Measurements from ENCODE around the gene SURF6.

The SURF6 gene

GRCh38 chr9:133367778-133368177, 31.8 kb upstream of the SURF6 start:
- DNase-seq: no peak

DNA sequence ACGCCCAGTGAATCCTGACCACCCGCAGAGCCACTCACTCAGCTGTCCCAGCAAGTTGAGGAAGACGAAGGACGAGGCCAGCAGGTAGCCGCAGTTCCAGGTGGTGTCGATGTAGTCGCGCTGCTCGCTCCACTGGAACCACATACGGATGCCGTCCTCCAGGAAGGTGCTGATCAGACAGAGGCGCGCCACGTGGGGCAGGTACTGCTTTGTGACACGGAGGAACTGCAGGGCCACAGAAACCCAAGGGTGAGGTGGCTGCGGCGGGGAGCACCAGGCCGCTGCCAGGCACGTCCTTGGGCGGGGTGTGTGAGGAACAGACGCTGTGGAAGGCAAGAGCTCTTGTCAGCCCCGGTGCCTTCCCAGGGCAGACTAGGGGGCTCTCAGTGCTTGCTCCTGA, 31.2 kb upstream of the SURF6 start:
- no peak for DNase-seq

DNA sequence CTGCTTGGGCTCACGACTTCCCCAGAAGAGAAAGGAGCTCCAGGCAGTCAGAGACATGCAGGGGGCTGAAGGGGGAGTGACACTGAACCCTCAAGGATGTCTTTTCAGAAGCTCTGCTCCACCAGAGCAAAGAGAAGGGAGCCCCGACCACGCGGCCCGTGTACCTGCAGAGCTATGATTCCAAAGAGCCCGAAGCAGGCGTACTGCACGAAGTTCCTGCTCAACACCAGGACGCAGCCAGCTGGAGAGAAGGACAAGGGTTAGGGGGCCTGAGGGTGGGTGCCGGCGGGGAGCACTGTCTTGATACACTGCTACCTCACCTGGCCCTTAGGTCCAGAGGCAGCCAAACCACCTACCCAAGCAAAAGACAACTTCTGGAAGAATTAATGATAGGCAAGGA, 30.4 kb upstream of the SURF6 start:
- no peak for DNase-seq

DNA sequence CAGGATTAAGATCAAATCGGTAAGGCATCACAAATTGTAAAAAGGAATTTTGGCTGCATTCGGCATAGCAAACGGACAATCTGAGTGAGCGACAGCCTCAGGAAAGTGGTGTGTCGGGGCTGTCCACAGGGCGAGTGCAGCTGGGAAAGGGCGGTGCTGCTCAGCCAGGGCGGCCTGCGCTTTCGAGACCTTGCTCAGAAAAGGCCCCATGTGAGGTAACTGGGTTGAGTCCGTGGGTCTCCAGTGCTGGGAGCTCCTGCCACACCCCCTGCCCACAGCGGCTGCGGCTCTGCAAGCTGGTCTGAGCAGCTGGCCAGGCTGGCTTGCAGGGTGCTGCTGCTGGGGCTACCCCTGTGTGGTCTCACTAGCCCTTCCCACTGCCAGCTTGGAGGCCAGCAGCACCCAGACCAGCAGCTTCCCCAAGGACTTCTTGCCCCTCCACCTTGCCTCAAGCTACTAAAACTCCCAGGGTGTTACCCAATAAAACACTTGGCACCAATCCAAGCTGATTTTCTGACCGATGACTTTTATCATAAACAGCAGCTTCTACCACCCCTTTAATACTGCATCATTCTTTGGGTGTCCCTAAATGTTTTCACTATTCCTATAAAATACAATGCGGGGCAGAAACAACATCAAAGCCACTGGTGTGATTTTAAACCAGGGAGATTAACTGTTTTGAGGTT, 26.5 kb upstream of the SURF6 start:
- DNase-seq: no peak

- no peak for DNase-seq
These were observed 25.6 kb upstream of the SURF6 start for GRCh38 chr9:133361507-133362092.

GRCh38 chr9:133360400-133361393, 24.7 kb upstream of the SURF6 start:
- DNase-seq: no peak

DNA sequence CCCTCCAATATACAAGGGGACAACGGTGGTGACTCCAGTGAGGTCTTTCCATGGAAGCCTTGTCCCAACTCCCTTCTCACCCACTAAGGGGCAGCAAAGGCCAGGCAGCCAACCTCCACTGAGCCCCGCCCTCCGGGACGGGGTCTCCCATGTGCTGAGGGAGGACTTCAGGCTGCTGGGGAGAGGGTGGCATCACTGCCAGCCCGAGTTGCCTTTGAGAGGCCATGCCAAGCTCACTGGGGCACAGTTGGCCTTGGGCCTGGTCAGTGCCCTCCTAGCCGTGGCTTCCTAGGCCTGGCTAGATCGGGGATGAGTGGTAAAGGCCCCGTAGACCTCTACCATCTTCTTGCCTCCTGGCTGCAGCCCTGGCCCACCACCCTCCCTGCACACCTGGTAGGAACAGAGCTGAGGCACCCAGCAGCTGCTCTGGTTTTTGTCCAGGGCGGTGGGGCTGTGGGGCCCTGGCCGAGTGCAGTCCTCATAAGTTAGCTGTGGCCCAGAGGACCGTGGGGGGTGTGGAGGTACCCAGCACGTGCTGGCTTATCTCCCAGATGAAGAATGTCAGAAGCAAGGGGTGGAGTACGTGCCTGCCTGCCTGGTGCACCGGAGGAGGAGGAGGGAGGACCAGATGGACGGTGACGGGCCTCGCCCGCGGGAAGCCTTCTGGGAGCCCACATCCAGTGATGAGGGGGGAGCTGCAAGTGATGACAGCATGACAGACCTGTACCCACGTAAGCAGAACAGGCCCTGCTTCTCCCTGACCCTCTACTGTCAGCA, 23.6 kb upstream of the SURF6 start:
- DNase-seq: peak in 1 of 2 experiments; percentile 37

DNA sequence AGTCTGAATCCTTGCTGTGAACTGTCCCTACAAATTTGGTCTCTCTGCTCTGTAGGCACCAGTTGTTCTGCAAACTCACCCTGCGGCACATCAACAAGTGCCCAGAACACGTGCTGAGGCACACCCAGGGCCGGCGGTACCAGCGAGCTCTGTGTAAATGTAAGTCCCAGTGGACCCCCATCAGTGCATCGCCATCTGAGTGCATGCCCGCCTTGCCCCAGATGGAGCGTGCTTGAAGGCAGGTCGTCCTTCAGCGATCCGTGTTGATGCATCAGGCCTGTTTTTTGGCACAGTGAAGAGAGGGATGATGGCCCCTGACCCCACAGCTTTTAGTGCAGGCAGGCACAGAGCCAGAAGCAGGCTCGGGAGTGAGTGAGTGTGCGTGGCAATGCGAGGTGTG, 21.7 kb upstream of the SURF6 start:
- no peak for DNase-seq

DNA sequence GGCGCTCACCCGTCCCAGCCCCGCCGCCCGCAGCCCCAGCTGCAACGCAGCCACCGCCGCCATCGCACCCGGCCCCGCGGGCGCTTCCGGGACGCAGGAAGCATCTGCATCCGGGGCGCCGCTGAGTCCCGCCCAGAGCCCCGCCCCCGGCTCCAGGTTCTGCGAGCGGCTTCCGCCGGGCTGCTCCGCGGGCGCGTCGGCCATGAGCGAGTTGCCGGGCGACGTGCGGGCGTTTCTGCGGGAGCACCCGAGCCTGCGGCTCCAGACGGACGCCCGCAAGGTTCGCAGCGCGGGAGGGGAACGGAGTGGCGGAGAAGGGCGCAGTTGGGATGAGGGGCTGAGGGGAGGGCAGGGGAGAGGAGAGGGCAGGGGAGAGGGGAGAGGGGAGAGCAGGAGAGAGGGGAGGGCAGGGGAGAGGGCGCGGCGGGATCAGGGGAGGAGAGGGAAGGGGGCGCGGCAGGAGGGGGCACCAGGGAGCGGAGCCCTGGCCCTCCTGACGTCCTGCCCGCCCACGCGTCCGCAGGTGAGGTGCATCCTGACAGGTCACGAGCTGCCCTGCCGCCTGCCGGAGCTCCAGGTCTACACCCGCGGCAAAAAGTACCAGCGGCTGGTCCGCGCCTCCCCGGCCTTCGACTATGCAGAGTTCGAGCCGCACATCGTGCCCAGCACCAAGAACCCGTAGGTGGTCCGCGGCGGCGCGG, 20.6 kb upstream of the SURF6 start, which contains the start of the genes SURF1 and SURF2:
Gene SURF1 (minus strand): TSS at position 97 of the 701 bp plus-strand sequence. CDS start 34 bp downstream, at position 63.
Gene SURF2 (plus strand): TSS at position 160 of the 701 bp plus-strand sequence. CDS start 43 bp downstream, at position 203.
- DNase-seq: peak; percentile 57 to 76

DNA sequence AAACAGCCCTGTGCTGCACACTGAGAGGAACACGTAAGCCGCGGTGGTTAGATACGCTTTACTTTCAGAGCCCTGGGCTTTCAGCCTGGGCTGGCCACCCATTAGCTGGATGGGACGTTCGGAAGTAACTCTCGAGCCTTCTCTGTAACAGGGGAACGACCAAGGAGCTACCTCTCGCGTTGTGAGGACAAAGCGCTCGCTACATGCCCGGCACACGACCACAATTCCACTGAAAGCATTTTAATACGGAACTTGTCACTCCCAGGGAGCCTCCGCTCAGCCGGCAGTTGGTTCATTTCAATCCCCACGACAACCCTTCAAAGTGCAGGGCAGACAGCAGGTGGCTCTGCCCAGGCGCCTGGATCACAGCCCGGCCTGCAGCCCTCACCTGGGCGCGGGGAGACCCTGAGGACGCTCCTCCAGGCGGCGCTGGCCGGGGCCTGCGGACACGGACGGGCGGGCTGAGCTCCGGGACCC, 19.9 kb upstream of the SURF6 start:
- DNase-seq: no peak

GRCh38 chr9:133354766-133355165, 18.8 kb upstream of the SURF6 start:
- DNase-seq: no peak

DNA sequence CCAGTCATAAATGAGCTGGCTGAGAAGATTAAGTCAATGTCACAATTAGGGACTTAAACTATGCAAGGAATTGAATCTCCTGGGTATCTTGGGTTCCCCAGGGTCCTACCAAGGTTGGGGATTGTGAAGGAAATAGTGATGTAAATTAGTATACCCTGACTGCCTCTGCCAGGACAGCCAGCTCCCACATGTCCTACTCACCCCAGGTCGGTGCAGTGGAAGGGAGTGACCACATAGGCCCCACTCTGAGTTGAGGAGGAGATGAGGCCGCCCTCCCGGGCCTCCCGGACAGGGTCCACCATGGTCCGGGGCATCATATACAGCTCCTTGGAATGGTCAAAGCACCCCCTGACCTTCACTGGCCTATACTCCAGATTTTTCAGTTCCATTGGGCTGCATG, 17.6 kb upstream of the SURF6 start:
- no peak for DNase-seq

GRCh38 chr9:133352635-133353340, 16.8 kb upstream of the SURF6 start:
- DNase-seq: no peak

DNA sequence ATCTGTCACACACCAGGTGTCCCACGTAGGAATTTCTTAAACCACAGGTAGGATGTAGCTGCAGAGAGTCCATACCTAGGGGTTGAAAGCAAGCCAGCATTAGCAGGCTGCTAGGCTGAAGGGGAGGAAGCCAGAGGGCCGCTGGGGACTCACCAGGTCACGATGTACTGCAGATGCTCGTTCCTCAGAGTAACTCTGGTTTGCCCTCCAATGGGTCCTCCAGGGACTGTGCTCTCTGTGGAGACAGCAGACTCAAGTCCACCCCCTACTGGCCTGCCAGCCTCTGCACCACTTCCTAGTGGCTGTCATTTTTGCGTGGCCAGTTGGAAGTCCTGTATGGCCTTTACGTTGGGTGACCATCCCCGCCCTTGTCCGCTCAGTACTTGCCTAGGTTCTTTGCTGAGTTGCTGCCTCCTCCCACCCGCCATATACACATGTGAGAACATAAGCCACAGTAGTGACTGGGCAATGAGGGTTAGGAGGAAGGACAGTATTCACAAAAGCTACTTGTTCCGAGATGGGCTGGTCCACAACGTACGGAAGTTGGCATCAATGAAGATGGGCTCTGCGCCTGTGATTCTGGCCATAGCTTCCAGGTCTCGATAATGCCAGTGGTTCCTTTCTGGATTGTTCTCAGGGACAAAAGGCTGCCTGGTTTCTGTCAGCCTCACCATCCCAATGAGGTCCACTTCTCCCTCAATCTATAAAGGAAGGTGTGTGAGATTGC, 16.1 kb upstream of the SURF6 start:
- DNase-seq: no peak

DNA sequence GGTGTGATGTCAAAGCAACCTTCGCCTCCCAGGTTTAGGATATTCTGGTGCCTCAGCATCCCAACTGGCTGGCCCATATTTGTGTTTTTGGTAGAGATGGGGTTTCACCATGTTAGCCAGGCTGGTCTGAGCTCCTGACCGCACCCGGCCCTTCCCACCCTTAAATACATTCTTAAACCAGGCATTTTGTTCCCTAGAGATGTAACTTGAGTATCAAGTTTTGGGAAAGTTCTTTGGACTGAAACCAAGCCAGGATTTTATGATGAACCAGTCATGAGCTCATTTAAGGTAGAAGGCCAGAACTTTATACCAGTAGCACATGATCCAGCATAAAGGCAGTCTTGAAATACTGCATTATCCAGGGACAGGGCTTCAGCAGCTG, 15.5 kb upstream of the SURF6 start:
- no peak for DNase-seq

- no peak for DNase-seq
These were observed 14.1 kb upstream of the SURF6 start for GRCh38 chr9:133349965-133350616.

DNA sequence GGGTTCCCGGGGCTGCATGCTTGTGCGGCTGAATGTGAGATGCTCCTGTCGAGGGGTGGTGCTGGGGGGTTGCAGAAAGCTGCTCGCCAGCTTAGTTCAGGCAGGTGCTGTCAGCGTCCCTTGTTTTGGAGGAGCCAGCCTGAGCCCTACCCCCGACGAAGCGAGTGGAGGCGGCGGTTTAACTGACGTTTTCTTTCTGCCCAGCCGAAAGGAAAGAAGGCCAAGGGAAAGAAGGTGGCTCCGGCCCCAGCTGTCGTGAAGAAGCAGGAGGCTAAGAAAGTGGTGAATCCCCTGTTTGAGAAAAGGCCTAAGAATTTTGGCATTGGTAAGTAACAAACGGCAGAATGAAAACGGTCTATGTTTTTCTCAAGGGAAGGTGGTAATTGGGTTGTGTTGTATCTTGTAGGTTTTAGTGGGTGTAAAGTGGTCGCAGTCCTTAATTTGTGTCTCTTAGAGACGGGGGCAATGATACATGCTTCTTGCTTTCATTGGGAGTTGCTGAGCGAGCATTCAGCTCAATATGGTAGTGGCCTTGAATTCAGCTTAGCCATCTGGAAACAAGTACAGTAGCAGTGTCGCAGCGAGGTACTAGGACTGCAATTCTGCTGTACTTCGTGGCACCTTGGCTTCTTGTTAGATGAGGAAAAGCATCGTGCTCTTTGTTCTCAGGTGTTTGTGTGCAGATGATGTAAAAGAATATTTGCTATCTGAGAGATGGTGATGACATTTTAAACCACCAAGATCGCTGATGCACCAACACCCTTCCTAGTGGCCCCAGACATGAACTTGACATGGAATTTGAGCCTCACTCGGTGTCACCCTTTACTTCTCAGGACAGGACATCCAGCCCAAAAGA, 13.0 kb upstream of the SURF6 start:
- DNase-seq: no peak

GRCh38 chr9:133347985-133348717, 12.2 kb upstream of the SURF6 start, which contains the start of the genes MED22 and RPL7A:
Gene MED22, minus strand, starts transcription at chr9:133348131. Its CDS starts 1,469 bp downstream, at chr9:133346662.
Gene RPL7A, plus strand, starts transcription at chr9:133348218. Its CDS starts 26 bp downstream, at chr9:133348244.
- peak; percentile 86 to 91 for DNase-seq

Measured in NCI-H1930 (cell line).